ENCODE measurements around the gene RPS26.

The RPS26 gene

GRCh38 chr12:56041552-56042429 is at the start of gene RPS26:
RPS26 (plus strand) TSS chr12:56041918; CDS start chr12:56042167, 249 bp downstream.
- no peaks in the 10 kb centered on the region for H3K9me3 ChIP-seq (ENCODE audit: control insufficient read depth, insufficient read depth, low read length)

DNA sequence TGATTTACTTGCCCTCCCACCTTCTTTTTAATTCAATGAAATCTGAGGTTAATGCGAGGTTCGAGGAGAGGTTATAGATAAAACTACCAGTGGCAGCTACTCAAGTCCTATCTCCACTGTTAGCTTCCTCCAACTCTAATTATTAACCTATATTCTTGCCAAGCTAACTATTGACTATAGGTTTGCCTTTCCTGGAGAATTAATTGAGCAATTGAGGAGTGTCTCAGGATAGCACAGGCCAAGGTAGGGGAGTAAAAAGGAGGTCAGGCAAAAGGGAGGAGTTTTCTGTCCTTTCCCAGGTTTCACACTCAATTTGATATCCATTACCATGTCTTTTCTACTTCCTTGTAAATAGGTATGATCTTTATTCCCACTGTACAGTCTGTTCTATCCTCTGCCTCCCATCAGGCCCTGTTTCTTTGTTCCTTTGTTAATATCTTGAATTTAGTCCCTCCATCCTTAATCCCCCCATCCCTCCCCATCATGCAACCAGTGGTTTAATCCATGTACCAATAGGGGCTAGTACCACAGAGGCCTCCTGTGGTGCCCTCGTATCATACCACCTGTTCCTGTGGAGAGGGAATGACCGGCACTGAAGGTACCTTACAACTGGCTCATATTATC is 48.4 kb upstream of the RPS26 start:
- Histone ChIP-seq H3K79me2 (ENCODE audit: control insufficient read depth, low read length) (no peaks in the 10 kb centered on the region), H3K9me3 (ENCODE audit: control insufficient read depth, insufficient read depth, low read length) (no peaks in the 10 kb centered on the region), H3K4me2 (ENCODE audit: low read length) (no peak overlapping the region), H3K27ac (ENCODE audit: low read depth, low read length) (no peak overlapping the region), H3K4me1 (ENCODE audit: control insufficient read depth, low read length) (peaks cover 9% of the 10 kb centered on the region), H3K4me3 (ENCODE audit: low read length) (no peak overlapping the region), H3K9me2 (replicated peaks; ENCODE audit: control insufficient read depth, low read length) (no peaks in the 10 kb centered on the region), H3K36me3 (ENCODE audit: control insufficient read depth, low read length) (peaks cover 40% of the 10 kb centered on the region), H3K27me3 (ENCODE audit: control insufficient read depth, low read length) (peaks cover 13% of the 10 kb centered on the region), H4K20me1 (ENCODE audit: control insufficient read depth, insufficient read depth, low read depth, low read length) (no peaks in the 10 kb centered on the region), H3F3A (ENCODE audit: control insufficient read depth, insufficient read depth) (peaks cover 7% of the 10 kb centered on the region)
- TF ChIP-seq EZH2phosphoT487 (IDR thresholded peaks at IDR 0.05; ENCODE audit: borderline replicate concordance, low read length) = no peak
- no peak for TF ChIP-seq CTCF (IDR thresholded peaks at IDR 0.05; ENCODE audit: low read depth, low read length, poor library complexity, severe bottlenecking)

More at GRCh38 chr12:56041552-56042429, at the start of gene RPS26:
- peaks cover 35% of the 10 kb centered on the region for H3K4me1 ChIP-seq (ENCODE audit: control insufficient read depth, low read length)
- H3K79me2 ChIP-seq (ENCODE audit: control insufficient read depth, low read length) = peaks cover 30% of the 10 kb centered on the region
- peak within 1 kb of the TSS; percentile 79 for H3K4me3 ChIP-seq (ENCODE audit: low read length)
- TF ChIP-seq CTCF (IDR thresholded peaks at IDR 0.05; ENCODE audit: low read depth, low read length, poor library complexity, severe bottlenecking) (peak; percentile 56), EZH2phosphoT487 (IDR thresholded peaks at IDR 0.05; ENCODE audit: borderline replicate concordance, low read length) (no peak)
- peaks cover 8% of the 10 kb centered on the region; the same call in 1 of the 2 replicates for H4K20me1 ChIP-seq (ENCODE audit: control insufficient read depth, insufficient read depth, low read depth, low read length)
- H3K4me2 ChIP-seq (ENCODE audit: low read length) = peak within 1 kb of the TSS; percentile 80
- no peaks in the 10 kb centered on the region for H3K9me2 ChIP-seq (replicated peaks; ENCODE audit: control insufficient read depth, low read length)
- peak within 1 kb of the TSS; percentile 66 for H3K27ac ChIP-seq (ENCODE audit: low read depth, low read length)
- H3F3A ChIP-seq (ENCODE audit: control insufficient read depth, insufficient read depth) = peaks cover 50% of the 10 kb centered on the region
- peaks cover 42% of the 10 kb centered on the region for H3K36me3 ChIP-seq (ENCODE audit: control insufficient read depth, low read length)
- no peaks in the 10 kb centered on the region for H3K27me3 ChIP-seq (ENCODE audit: control insufficient read depth, low read length)

DNA sequence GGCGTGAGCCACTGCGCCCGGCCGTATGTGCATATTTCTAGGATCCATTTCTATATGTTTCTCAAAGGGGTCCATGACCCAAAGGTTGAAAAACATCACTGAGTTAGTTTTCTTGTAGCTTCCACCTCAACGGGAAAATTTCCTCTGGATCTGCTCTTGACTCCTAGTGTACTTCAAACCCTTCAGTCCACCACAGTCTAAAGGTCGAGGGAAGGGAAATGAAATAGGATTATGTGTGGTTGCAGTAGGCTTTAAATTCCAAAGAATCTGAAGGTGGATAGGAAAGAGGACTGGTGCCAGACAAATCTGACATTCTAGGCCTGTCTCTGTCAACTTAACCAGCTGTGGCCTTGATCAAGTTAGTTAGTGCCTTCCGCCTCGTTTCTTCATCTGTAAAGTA is 46.4 kb upstream of the RPS26 start:
- no peaks in the 10 kb centered on the region for H3K9me3 ChIP-seq (ENCODE audit: control insufficient read depth, insufficient read depth, low read length)
- peaks cover 9% of the 10 kb centered on the region for H3K4me1 ChIP-seq (ENCODE audit: control insufficient read depth, low read length)
- no peak overlapping the region for H3K4me3 ChIP-seq (ENCODE audit: low read length)
- peaks cover 13% of the 10 kb centered on the region for H3K27me3 ChIP-seq (ENCODE audit: control insufficient read depth, low read length)
- no peak overlapping the region for H3K4me2 ChIP-seq (ENCODE audit: low read length)
- H3K79me2 ChIP-seq (ENCODE audit: control insufficient read depth, low read length) = no peaks in the 10 kb centered on the region
- TF ChIP-seq EZH2phosphoT487 (IDR thresholded peaks at IDR 0.05; ENCODE audit: borderline replicate concordance, low read length) = no peak
- peaks cover 7% of the 10 kb centered on the region for H3F3A ChIP-seq (ENCODE audit: control insufficient read depth, insufficient read depth)
- no peaks in the 10 kb centered on the region for H4K20me1 ChIP-seq (ENCODE audit: control insufficient read depth, insufficient read depth, low read depth, low read length)
- H3K27ac ChIP-seq (ENCODE audit: low read depth, low read length) = no peak overlapping the region
- peaks cover 31% of the 10 kb centered on the region for H3K36me3 ChIP-seq (ENCODE audit: control insufficient read depth, low read length)
- no peaks in the 10 kb centered on the region for H3K9me2 ChIP-seq (replicated peaks; ENCODE audit: control insufficient read depth, low read length)

Measured in DOHH2 (cell line).